AG10803 (cell line): ENCODE measurements around the gene ADAMTS9.

Source experiments
- DNase-seq: peaks from one replicate; pipeline ENCODE4 v3.0.0; 2010; ENCODE audit warnings: low read depth
- H3K4me3 ChIP-seq: 2 replicates; pipeline ENCODE4 v1.5.1; 2011; ENCODE audit warnings: mild to moderate bottlenecking, low read length, control low read depth
- CTCF ChIP-seq: conservative IDR thresholded peaks from 2 replicates; pipeline ENCODE4 v1.5.1; 2011; ENCODE audit warnings: mild to moderate bottlenecking, low read length, control low read depth, inconsistent platforms

ADAMTS9 gene

DNA sequence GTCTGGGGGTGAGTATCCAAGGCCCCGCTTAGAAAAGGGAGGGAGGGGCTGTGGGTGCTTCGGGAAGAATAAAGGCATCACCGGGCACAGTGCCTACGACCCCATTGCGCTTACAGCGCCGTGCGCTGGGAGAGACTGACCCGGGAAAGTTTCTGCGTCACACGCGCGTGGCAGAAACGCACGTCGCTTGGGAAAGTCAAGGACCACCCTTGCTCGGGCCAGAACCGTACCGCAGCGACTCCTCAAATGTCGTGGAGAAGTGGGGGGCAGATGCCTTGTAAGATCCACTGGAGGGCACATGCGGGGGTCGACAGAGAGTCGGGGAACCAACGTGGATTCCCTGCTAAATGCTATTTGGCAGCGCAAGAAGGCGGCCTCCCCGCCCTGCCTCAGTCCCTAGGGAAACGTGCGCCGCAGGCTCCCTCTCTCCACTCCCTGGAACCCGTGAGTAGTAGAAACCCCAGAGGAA lies 2.4 kb downstream of the ADAMTS9 start:
- peak; percentile 50 for DNase-seq
- H3K4me3 ChIP-seq: peak overlapping the region; percentile 83
- no peak for TF ChIP-seq CTCF

DNA sequence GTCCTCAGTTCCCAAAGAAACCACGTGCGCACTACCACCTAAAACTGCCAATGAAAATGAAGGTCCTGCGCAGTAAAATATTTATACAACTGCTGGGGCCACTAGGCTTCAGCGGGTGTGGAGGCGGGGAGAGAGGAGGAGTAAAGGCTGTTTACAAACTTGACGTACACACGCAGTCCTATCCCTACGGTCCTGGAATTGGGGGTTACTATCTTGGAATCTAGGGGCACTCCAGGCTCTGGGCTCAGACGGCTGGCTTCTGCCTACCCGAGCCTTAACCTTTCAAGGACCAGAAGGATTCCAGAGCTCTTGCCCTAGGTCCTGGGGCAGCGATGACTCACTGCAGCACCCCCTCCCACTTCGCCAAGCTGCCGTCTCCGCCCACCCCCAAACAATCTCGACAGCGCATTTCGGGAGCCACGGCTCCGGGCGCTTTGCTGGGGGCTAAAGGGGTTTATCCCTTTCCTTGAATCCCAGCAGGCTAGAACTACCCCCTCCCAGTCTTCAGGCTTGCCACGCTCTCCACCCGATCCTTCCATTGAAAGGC lies 3.0 kb downstream of the ADAMTS9 start:
- TF ChIP-seq CTCF: no peak
- DNase-seq: peak; percentile 48
- H3K4me3 ChIP-seq: peak overlapping the region; percentile 83

DNA sequence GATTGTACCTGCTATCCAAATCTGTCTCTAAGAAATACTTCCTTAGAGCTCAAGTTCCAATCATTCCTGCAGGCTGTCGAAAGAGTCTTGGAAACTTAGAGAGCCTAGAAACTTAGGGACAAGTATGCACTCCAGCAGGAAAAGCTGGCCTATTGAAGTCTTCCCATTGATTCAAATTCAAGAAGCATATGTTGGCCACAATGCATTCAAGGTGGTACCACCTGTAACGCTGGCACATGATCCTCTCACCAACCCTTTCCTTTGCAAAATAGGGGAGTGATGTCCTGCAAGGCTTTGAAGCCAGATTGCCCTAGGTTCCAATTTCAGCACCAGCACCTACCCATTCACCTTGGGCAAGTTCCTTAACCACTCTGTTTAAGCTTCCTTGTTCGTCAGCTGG lies 6.0 kb downstream of the ADAMTS9 start:
- DNase-seq: no peak
- H3K4me3 ChIP-seq: no peak overlapping the region
- no peak for TF ChIP-seq CTCF

GRCh38 chr3:64681015-64681414 lies 6.8 kb downstream of the ADAMTS9 start:
- no peak for DNase-seq
- H3K4me3 ChIP-seq: no peak overlapping the region
- TF ChIP-seq CTCF: no peak

- TF ChIP-seq CTCF: no peak
- no peak for DNase-seq
- no peak overlapping the region for H3K4me3 ChIP-seq
Observed at GRCh38 chr3:64680334-64680733, 7.5 kb downstream of the ADAMTS9 start.

DNA sequence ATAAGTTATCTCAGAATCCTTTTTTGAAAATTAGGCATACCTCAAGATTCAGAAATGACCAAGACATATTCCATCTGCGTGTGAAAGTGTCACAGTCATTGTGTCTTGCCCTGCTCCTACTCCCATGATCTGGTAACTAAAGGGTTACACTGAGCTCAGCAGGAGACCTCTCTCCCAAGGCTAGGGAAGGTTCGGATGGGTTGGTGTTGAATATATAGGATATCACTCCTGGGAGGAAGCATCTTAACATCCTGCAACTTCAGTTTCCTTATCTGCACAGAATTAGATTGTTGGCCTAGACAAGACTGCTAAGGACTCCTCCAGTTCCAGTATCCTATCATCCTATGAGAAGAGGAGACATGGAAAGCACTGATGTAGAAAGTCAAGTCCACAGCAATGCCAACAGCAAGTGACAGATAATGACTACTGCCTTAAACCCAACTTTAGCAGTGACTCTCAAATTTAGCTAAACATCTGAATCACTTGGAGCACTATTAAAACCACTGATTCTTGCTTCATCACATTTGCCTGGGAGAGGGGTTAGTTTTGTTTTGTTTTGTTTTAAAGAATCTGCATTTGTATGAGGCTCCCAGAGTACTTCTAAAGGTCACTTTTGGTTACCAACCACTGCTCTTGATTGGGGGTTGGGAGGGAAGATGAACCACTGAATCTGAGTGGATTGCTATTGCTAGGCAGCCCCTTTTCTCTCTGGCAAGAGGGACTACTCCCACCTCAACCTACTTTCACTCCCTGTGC lies 9.7 kb downstream of the ADAMTS9 start:
- no peak for DNase-seq
- no peak overlapping the region for H3K4me3 ChIP-seq
- no peak for TF ChIP-seq CTCF

GRCh38 chr3:64676831-64677230 lies 11.0 kb downstream of the ADAMTS9 start:
- no peak for DNase-seq
- H3K4me3 ChIP-seq: no peak overlapping the region
- TF ChIP-seq CTCF: no peak
